Vagina (tissue), 2 donors: Measurements from ENCODE around the gene SLCO2B1. TPM values are rescaled to one million over a fixed set of nuclear protein-coding genes. Genes with fewer than 3 reads are reported as not detected.
"Not testable (repeated sequence)": the region's sequence is repeated elsewhere in the genome, so short reads cannot be mapped to it uniquely, and the experiment has no call there.

Source experiments
- DNase-seq, 2 donors: peaks; one replicate each; pipeline ENCODE4 v3.0.0-alpha.2; 2017; ENCODE audit errors: extremely low spot score in 2 of 2
- H3K27ac ChIP-seq: fragments of 200-600 bp; sonication (generic); one replicate; pipeline ENCODE4 v1.5.1; 2019
- H3K27me3 ChIP-seq: fragments of 200-600 bp; sonication (generic); one replicate; pipeline ENCODE4 v1.5.1; 2019
- H3K36me3 ChIP-seq, 2 donors: fragments of 200-600 bp; sonication (generic); one replicate each; pipeline ENCODE4 v1.5.1; 2017 to 2019
- H3K4me1 ChIP-seq: fragments of 200-600 bp; sonication (generic); one replicate; pipeline ENCODE4 v1.5.1; 2019
- H3K4me3 ChIP-seq, 2 donors: fragments of 200-600 bp; sonication (generic); 1 replicate in 1 of 2; 2 replicates in 1 of 2; pipeline ENCODE4 v1.5.1; 2016 to 2019
- H3K9me3 ChIP-seq: fragments of 200-600 bp; sonication (generic); one replicate; pipeline ENCODE4 v1.5.1; 2019
- CTCF ChIP-seq, 3 experiments: fragments of 450-650 bp in 2 of 3; fragments of 200-600 bp in 1 of 3; sonication (generic) in 1 of 3; IDR thresholded peaks; one replicate each; pipeline ENCODE4 v1.5.1; 2017 to 2019; ENCODE audit warnings: antibody characterized with exemption in 3 of 3, mild to moderate bottlenecking in 2 of 3, moderate library complexity in 2 of 3
- POLR2A ChIP-seq, 2 donors: fragments of 450-650 bp; IDR thresholded peaks; one replicate each; pipeline ENCODE4 v1.6.1; 2017; ENCODE audit warnings: antibody characterized with exemption in 2 of 2, mild to moderate bottlenecking in 2 of 2, moderate library complexity in 2 of 2
- POLR2AphosphoS5 ChIP-seq, 2 donors: sonication (generic); formaldehyde crosslinking; IDR thresholded peaks; one replicate each; pipeline ENCODE4 v1.9.0; 2017; ENCODE audit warnings: antibody characterized with exemption in 2 of 2, mild to moderate bottlenecking in 2 of 2, low read depth in 1 of 2; ENCODE audit not compliant: insufficient read depth in 1 of 2
- intact Hi-C: fragments of 100-400 bp; cut with DNase I; formaldehyde crosslinking; loops from one replicate; pipeline ENCODE4 v1.15.1; 2023
- total RNA-seq: library from RNA; depleted of rRNA; stranded (reverse); fragments of >200 nt; gene quantifications from one replicate; pipeline ENCODE4 v1.2.3, GENCODE V29; 2016

Gene SLCO2B1
- 55.5 TPM for total RNA-seq

- intact Hi-C loops = no loop called here
- no peaks in the 10 kb centered on the region for H3K9me3 ChIP-seq
- H3K4me3 ChIP-seq = peak within 1 kb of the TSS in 1 of 2 donors; percentile 29
- no peaks in the 10 kb centered on the region for H3K27me3 ChIP-seq
- H3K27ac ChIP-seq = no peak within 1 kb of the TSS
- TF ChIP-seq CTCF (IDR thresholded peaks at IDR 0.05) (no peak), POLR2AphosphoS5 (IDR thresholded peaks at IDR 0.05; ENCODE audit: insufficient read depth in 1 of 2, low read depth in 1 of 2) (no peak), POLR2A (IDR thresholded peaks at IDR 0.05) (no peak)
- no peaks in the 10 kb centered on the region for H3K4me1 ChIP-seq
- H3K36me3 ChIP-seq = no peaks in the 10 kb centered on the region
- DNase-seq = no peak
These were observed at the start of gene SLCO2B1 for GRCh38 chr11:75150879-75151278. SLCO2B1 (plus strand) TSS chr11:75151107; CDS start chr11:75151382, 275 bp downstream.

- no peaks in the 10 kb centered on the region for H3K9me3 ChIP-seq
- H3K4me3 ChIP-seq = no peak overlapping the region
- TF ChIP-seq POLR2A (IDR thresholded peaks at IDR 0.05) = no peak
- TF ChIP-seq POLR2AphosphoS5 (IDR thresholded peaks at IDR 0.05; ENCODE audit: insufficient read depth in 1 of 2, low read depth in 1 of 2) = no peak
- TF ChIP-seq CTCF (IDR thresholded peaks at IDR 0.05) = no peak
- no peaks in the 10 kb centered on the region for H3K36me3 ChIP-seq
- H3K27ac ChIP-seq = no peak overlapping the region
- no peaks in the 10 kb centered on the region for H3K4me1 ChIP-seq
- DNase-seq = no peak
- H3K27me3 ChIP-seq = no peaks in the 10 kb centered on the region
- intact Hi-C loops = no loop called here
These were observed 49.3 kb upstream of the SLCO2B1 start for GRCh38 chr11:75101424-75102128.

- no peak overlapping the region for H3K27ac ChIP-seq
- H3K36me3 ChIP-seq = no peaks in the 10 kb centered on the region
- H3K27me3 ChIP-seq = no peaks in the 10 kb centered on the region
- no peak overlapping the region for H3K4me3 ChIP-seq
- H3K9me3 ChIP-seq = no peaks in the 10 kb centered on the region
- no peak for DNase-seq
- intact Hi-C loops = no loop called here
- H3K4me1 ChIP-seq = no peaks in the 10 kb centered on the region
- TF ChIP-seq POLR2A (IDR thresholded peaks at IDR 0.05) (no peak), CTCF (IDR thresholded peaks at IDR 0.05) (no peak), POLR2AphosphoS5 (IDR thresholded peaks at IDR 0.05; ENCODE audit: insufficient read depth in 1 of 2, low read depth in 1 of 2) (no peak)
These were observed 47.4 kb upstream of the SLCO2B1 start for GRCh38 chr11:75103380-75104026.

- intact Hi-C loops = no loop called here
These were observed 45.4 kb upstream of the SLCO2B1 start for GRCh38 chr11:75105462-75105925.

GRCh38 chr11:75105967-75106681, 44.8 kb upstream of the SLCO2B1 start:
- H3K4me1 ChIP-seq, intact Hi-C loops, H3K27ac ChIP-seq, DNase-seq, H3K9me3 ChIP-seq, H3K4me3 ChIP-seq, H3K36me3 ChIP-seq, H3K27me3 ChIP-seq: not testable (repeated sequence)

More at GRCh38 chr11:75105462-75105925, 45.4 kb upstream of the SLCO2B1 start:
- no peak for DNase-seq
- Histone ChIP-seq H3K9me3 (no peaks in the 10 kb centered on the region), H3K36me3 (no peaks in the 10 kb centered on the region), H3K4me1 (no peaks in the 10 kb centered on the region), H3K4me3 (no peak overlapping the region), H3K27ac (no peak overlapping the region), H3K27me3 (no peaks in the 10 kb centered on the region)
- TF ChIP-seq POLR2A (IDR thresholded peaks at IDR 0.05) (no peak), POLR2AphosphoS5 (IDR thresholded peaks at IDR 0.05; ENCODE audit: insufficient read depth in 1 of 2, low read depth in 1 of 2) (no peak), CTCF (IDR thresholded peaks at IDR 0.05) (no peak)
